ENCODE data around the gene ZIC1.

Gene ZIC1

GRCh38 chr3:147395899-147396711 lies 13.1 kb upstream of the ZIC1 start:
- DNase-seq (ENCODE audit: low spot score): no peak

- no peak for DNase-seq (ENCODE audit: low spot score)
Measured at GRCh38 chr3:147396712-147397046, 12.5 kb upstream of the ZIC1 start.

GRCh38 chr3:147397155-147397874 lies 11.8 kb upstream of the ZIC1 start:
- DNase-seq (ENCODE audit: low spot score): no peak

GRCh38 chr3:147397875-147398812 lies 11.0 kb upstream of the ZIC1 start:
- DNase-seq (ENCODE audit: low spot score): no peak

GRCh38 chr3:147398813-147399534 lies 10.2 kb upstream of the ZIC1 start:
- no peak for DNase-seq (ENCODE audit: low spot score)

- DNase-seq (ENCODE audit: low spot score): no peak
Measured at GRCh38 chr3:147400111-147400510, 9.1 kb upstream of the ZIC1 start.

GRCh38 chr3:147400999-147401398 lies 8.2 kb upstream of the ZIC1 start:
- no peak for DNase-seq (ENCODE audit: low spot score)

GRCh38 chr3:147401421-147401820 lies 7.7 kb upstream of the ZIC1 start:
- DNase-seq (ENCODE audit: low spot score): no peak

GRCh38 chr3:147402159-147402558 lies 7.0 kb upstream of the ZIC1 start:
- no peak for DNase-seq (ENCODE audit: low spot score)

GRCh38 chr3:147403511-147403910 lies 5.7 kb upstream of the ZIC1 start:
- no peak for DNase-seq (ENCODE audit: low spot score)

- no peak for DNase-seq (ENCODE audit: low spot score)
Measured at GRCh38 chr3:147404000-147404799, 5.0 kb upstream of the ZIC1 start.

GRCh38 chr3:147404800-147405230 lies 4.3 kb upstream of the ZIC1 start:
- DNase-seq (ENCODE audit: low spot score): no peak

GRCh38 chr3:147405231-147406027 lies 3.7 kb upstream of the ZIC1 start:
- DNase-seq (ENCODE audit: low spot score): no peak

GRCh38 chr3:147406028-147406931 lies 2.9 kb upstream of the ZIC1 start, which contains the start of gene ZIC4:
ZIC4 (minus strand) TSS chr3:147406543; CDS start chr3:147402797, 3,746 bp downstream.
- no peak for DNase-seq (ENCODE audit: low spot score)

- no peak for DNase-seq (ENCODE audit: low spot score)
Measured at GRCh38 chr3:147407114-147407497, 2.1 kb upstream of the ZIC1 start.

- DNase-seq (ENCODE audit: low spot score): no peak
Measured at GRCh38 chr3:147407498-147408187, 1.5 kb upstream of the ZIC1 start.

GRCh38 chr3:147408188-147409100 lies 721 bp upstream of the ZIC1 start:
- no peak for DNase-seq (ENCODE audit: low spot score)

Data from germinal center (tissue), 1 donor.